HFF-Myc (cell line): ENCODE data around the gene SRGAP1.
"Not testable (repeated sequence)": the region's sequence is repeated elsewhere in the genome, so short reads cannot be mapped to it uniquely, and the experiment has no call there.

Experiments used
- DNase-seq: peaks from one replicate; pipeline ENCODE4 v3.0.0-alpha.2; 2011; ENCODE audit warnings: low read depth; ENCODE audit errors: extremely low read depth
- H3K4me3 ChIP-seq: replicated peaks from 2 replicates; pipeline ENCODE4 v1.5.1; 2011; ENCODE audit warnings: low read depth, mild to moderate bottlenecking, control low read depth, low read length
- CTCF ChIP-seq: IDR thresholded peaks from 2 replicates; pipeline ENCODE4 v1.5.1; 2012; ENCODE audit warnings: mild to moderate bottlenecking, low read depth, low read length, control low read depth; ENCODE audit errors: missing control alignments

Gene SRGAP1

GRCh38 chr12:63867053-63867452 lies 22.6 kb downstream of the SRGAP1 start:
- DNase-seq = no peak
- TF ChIP-seq CTCF = no peak
- H3K4me3 ChIP-seq = no peak overlapping the region

- TF ChIP-seq CTCF = no peak
- H3K4me3 ChIP-seq = no peak overlapping the region
- no peak for DNase-seq
Measured at GRCh38 chr12:63869656-63870055, 25.2 kb downstream of the SRGAP1 start.

- no peak for TF ChIP-seq CTCF
- H3K4me3 ChIP-seq = no peak overlapping the region
- no peak for DNase-seq
Measured at GRCh38 chr12:63870838-63871237, 26.3 kb downstream of the SRGAP1 start.

- no peak for TF ChIP-seq CTCF
- H3K4me3 ChIP-seq = no peak overlapping the region
- DNase-seq = no peak
Measured at GRCh38 chr12:63874897-63875480, 30.5 kb downstream of the SRGAP1 start.

GRCh38 chr12:63875703-63876102 lies 31.2 kb downstream of the SRGAP1 start:
- no peak overlapping the region for H3K4me3 ChIP-seq
- no peak for TF ChIP-seq CTCF
- no peak for DNase-seq

GRCh38 chr12:63876980-63877379 lies 32.5 kb downstream of the SRGAP1 start:
- no peak for TF ChIP-seq CTCF
- no peak for DNase-seq
- no peak overlapping the region for H3K4me3 ChIP-seq

GRCh38 chr12:63877693-63878092 lies 33.2 kb downstream of the SRGAP1 start:
- DNase-seq = no peak
- no peak overlapping the region for H3K4me3 ChIP-seq
- TF ChIP-seq CTCF = no peak

- H3K4me3 ChIP-seq, DNase-seq: not testable (repeated sequence)
Measured at GRCh38 chr12:63880235-63880634, 35.7 kb downstream of the SRGAP1 start.
